Endometrial microvascular endothelial cells (primary cell): ENCODE data around the gene TNPO3. TPM values are rescaled to one million over a fixed set of nuclear protein-coding genes. Genes with fewer than 3 reads are reported as not detected.
"Not testable (repeated sequence)": the region's sequence is repeated elsewhere in the genome, so short reads cannot be mapped to it uniquely, and the experiment has no call there.

Experiments used
- in situ Hi-C: cut with HindIII; loops from 2 replicates; pipeline ENCODE4 v1.10.0; 2017; ENCODE audit warnings: low sequenced_read_pairs, low pct_unique_long_range_greater_than_20kb; ENCODE audit errors: inconsistent ontology term
- total RNA-seq: library from RNA; depleted of rRNA; stranded (reverse); fragments of >200 nt; gene quantifications from one replicate; pipeline ENCODE4 v1.2.3, GENCODE V29; 2015; ENCODE audit errors: inconsistent ontology term

Gene TNPO3
- total RNA-seq, 1 donor from 2014 or later = 77.7 TPM

DNA sequence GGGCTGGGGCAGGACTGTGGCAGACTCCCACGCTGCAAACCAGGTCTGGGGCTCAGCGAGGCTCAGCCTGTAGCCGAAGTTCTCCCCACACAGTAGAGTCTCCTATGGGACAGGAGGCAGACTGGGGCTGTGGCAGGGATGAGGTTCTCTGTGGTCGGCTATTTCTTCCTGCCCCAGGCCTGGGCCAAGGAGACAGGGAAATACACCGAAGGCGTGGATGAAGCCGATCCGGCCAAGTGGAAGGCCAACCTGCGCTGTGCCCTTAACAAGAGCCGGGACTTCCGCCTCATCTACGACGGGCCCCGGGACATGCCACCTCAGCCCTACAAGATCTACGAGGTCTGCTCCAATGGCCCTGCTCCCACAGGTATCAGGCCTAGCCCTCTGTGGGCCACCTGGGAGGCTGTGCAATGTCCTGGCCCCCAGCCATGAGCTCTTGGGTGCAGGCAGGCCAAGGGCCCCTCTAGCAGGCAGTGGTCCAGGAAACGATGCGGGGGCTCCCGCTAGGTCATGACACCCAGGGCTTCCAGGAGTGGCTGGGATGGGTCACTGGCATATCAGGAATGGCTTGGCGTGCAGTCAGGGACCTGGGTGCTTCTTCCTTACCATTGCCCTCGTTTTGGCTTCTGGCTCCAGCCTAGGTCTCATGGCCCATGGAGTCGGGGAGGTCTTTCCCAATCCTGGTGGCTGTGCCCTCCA lies 109.1 kb downstream of the TNPO3 start:
- in situ Hi-C loops = no loop called here

DNA sequence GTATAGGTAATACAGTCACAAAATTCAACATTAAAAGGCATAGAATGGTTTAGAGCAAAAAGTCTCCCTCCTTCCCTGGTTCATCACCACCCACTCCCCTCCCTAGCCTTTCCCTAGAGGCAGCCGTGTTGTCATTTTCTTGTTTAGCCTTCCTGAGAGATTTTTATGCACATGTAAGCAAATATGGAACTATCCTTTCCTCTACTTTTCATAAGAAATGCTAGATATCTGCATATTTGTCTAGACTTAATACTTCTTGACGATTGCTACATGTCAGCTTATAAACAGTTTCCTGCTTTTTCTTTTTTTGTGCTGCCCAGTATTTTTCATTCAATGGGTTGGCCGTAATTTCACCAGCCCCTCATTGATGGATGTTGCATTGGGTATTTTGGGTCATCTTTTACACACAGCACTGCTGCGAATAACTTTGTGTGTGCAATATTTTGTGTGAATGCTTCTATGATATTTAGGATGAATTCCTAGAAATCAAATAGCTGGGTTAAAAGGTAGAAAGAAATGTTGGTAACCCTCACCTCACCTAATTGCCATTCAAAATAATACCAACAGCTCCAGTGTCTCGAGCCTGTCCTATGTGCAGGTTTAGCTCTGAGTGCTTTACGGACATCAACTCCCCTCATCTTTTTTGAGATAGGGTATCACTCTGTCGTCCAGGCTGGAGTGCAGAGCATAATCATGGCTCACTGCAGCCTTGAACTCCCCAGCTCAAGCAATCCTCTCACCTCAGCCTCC lies 110.2 kb downstream of the TNPO3 start:
- in situ Hi-C loops = no loop called here

DNA sequence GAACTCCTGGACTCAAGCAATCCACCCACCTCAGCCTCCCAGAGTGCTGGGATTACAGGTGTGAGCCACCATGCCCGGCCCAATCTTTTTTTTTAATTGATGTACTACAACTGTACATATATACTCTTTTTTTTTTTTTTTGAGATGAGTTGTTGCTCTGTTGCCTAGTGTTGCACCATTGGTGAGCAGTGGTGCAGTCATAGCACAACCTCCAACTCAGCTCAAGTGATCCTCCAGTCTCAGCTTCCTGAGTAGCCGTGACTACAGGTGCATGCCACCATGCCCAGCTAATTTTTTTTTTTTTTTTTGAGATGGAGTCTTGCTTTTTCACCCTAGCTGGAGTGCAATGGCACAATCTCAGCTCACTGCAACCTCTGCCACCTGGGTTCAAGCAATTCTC lies 111.7 kb downstream of the TNPO3 start:
- in situ Hi-C loops = not testable (repeated sequence)

DNA sequence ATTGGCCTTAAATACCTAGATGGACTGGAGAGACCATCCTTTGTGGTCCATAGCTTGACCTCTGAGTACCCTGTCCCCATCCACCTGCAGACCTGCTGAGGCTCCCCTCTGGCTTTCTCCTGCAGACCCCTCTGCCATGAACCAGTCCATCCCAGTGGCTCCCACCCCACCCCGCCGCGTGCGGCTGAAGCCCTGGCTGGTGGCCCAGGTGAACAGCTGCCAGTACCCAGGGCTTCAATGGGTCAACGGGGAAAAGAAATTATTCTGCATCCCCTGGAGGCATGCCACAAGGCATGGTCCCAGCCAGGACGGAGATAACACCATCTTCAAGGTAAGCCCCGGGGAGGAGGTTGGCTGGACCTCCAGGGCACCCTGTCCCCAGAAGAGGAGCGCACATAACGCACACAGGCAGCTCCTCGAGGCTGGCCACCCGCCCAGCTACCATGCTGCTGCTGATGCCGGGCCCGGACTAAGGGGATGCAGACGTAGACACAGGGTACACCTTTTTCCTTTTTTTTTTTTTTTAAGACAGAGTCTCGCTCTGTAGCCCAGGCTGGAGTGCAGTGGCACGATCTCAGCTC lies 112.9 kb downstream of the TNPO3 start:
- in situ Hi-C loops = no loop called here

DNA sequence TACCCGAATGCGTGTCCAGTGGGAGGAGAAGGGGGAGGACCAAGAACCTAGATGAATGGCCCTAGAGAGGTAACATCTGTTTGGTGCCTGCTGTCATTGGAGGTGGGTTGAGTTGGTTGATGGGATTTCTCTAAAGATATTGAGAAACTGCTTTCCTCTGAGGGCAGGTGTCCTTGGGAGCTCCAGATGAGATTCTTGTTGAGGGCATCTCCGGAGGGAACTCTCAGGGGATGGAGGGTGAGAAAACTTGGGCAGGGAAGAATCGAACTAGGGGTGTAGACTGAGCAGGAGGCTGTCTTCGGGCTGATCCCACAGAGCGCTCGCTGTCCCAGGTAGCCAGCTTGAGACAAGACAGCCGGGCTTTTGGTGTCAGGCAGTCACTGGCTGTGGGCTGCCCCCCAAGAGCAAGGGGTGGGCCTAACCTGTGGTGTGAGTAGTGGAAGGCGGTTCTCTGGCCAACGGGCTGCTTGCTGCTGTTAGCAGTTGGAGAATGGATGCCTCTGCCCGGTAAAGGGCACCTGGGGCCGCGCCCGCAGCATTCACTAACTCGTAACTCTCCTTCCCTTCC lies 113.5 kb downstream of the TNPO3 start:
- in situ Hi-C loops = no loop called here

DNA sequence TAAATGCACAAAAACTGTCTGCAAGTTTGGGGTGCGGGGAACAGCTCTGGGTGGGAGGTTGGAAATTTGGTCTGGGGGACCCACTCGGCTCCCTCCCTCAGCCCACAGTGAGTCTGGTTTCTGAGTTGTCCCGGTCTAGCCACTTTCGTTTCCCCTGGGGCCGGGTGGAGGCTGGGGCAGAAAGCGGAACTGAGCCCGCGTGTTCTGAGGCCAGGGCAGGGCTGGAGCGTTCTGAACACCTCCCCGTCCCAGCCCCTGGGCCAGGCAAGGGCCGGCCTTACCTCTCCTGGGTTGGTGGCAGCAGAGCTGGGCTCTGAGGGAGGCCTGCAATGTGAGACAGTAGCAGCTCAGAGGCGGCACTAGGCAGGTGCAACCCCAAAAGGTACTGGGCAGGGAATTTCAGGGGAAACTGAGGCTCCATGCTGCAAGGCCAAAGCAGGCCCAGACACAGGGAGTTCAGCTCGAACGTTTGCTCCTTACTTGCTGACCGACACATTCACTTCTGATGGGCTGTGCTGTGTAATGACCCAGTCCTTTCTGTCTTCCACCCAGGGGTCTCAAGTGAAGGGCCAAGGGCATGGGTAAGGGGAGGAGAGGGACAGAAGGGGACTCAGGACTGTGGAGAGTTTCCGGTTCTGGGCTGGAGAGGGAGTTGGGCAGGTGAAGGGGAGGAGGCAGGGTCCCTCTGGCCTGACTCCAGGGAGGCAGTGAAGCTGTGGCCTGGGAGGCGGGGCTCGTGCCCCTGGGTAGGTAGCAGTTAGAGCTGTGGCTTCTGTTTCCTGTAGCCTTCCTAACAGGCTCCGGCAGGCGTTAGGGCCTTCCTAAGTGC lies 114.2 kb downstream of the TNPO3 start:
- in situ Hi-C loops = no loop called here

DNA sequence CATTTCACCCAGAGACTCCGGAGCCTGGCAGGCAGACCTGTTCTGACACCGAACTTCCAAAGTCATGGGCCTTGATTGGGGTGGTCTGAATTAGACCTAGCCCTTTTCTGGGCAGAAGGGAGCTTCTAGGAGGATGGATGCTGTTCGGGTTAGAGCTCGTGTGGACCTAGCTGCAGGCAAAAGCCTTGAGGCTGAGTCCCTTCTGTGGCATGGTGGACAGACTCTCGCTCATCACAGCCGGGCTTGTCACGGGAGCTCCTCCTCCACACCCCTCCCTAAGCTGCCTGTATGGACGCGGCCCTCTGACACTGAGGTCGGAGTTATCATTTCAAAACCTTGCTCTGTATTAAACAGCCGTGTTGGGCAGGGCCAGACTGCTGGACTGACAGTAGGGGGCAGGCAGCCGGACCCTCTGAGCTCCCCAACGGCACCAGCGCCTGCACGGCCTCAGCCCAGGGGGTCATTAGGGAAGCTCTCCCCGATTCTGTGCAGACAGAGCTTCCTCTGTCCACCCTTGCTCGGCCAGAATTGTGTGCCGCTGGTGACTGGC lies 115.0 kb downstream of the TNPO3 start:
- in situ Hi-C loops = no loop called here

DNA sequence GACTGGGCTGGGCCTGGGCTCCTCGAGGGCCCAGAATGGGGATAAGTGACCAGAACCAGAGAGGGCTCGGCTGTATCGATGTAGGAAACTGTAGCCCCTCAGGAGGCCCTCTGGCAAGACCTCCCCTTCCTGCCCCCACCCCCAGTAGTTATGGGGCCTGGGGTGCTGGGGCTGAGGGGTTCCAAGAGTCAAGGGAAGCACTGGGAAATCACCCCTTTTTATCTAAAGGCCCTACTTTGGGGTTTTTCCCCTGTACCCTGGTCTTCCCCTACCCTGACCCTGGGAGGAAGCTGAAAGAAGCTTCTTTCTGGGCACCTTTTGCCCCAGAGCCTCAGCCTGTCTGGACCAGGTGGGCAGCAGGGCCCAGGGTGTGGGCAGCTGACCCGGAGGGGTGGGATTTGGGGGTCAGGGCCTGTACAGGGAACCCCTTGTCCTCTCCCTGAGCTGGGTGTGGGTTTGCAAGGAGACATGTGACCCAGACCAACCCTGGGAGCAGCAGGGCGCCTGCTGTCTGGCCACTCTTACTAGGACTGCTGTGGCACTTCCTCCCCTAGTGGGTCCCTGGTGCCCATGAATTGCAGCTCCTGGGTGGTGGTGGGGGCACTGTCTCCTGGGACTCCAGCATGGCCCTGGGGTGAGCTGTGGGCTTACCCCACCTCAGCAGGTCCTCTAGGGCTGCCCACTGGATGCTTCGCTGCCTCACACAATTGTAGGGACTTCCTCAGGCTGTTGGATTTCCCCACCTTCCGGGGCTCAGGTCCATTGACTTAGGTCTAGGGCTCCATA lies 115.6 kb downstream of the TNPO3 start:
- in situ Hi-C loops = no loop called here

DNA sequence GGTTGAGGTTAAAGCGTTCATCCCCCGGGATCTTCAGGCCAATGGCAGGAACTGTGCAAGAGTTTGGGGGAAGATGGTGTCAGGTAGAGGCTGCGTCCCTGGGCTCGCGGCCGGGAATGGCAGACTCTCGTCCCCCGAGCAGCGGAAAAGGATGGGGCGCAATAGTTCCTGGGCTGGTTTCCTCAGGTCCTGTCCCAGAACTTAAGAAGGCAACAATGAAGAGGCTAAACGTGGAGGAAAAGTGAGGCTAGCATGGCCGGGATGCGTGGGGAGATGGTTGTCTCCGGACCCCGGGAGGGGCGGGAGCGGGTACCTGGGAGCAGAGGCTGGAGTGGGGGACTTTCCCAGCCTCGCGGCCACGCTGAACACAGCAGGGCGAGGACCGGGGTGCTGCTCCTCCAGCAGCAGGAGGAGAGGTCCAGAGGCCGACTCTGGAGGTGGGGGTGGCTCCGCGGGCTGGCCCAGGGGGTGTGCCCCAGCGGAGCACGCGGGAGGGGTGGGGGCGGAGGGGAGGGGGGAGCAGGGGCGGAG lies 116.3 kb downstream of the TNPO3 start:
- in situ Hi-C loops = no loop called here

DNA sequence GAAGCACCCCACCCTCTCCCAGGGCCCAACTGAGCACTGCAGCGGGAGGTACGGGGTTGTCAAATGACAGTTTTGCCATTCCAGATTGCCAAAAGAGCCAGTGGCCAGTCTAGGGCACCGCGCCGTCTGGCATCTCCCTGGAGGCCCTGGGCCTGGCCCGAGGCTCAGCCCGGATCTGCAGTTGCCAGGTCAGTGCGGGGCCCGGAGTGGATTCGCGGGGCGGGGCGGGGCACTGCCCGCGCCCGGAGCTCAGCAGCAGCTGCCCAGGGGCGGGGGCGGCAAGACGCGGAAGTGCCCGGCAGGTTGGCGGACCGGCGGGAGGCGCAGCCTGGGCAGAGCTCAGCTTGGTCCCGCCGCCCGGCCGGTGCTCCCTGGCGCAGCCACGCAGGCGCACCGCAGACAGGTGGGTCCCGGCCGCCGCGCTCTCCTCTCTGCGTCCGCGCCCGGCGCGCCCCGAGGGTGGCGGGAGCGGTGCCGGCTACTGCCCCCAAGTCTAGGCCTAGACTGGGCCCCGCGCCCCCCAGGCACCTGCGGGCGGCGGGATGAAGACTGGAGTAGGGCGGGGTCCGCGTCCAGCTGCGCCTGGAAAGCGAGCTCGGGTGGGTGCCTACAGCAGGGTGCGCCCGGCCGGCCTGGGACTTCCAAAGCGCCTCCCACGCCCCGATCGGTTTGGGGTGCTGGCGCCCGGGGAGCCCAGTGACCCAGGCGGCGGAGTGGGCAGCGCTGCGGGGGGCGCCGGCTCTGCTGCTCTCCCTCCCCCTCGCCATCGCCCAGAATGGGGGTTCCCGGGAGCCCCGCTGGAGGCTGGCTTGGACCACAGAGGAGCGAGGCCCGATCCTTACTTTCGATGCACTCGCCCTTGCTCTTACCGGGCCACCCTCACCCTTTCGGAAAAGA lies 117.0 kb downstream of the TNPO3 start, which contains the start of gene IRF5:
IRF5 (plus strand) TSS at position 281 of the 897 bp plus-strand sequence. CDS start 4,155 bp downstream, outside the sequence.
- in situ Hi-C loops = no loop called here

DNA sequence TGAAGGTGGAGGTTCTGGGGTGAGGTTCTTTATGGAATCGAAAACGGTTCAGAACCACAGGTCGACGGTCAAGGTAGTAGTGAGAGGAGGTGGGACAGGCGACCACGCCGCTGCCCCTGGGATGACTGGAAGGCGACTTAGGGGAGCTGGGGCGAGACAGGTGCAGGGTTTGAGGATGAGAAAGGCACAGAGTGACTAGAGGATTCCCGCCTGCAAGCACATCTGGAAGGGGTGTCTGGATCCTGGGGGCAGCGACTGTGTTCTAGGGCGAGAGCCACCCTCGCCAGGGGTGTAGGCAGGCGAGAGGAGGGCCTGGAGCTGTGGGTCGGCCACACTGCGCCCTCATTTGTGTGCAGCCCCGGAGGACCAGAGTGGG lies 117.7 kb downstream of the TNPO3 start:
- in situ Hi-C loops = no loop called here

DNA sequence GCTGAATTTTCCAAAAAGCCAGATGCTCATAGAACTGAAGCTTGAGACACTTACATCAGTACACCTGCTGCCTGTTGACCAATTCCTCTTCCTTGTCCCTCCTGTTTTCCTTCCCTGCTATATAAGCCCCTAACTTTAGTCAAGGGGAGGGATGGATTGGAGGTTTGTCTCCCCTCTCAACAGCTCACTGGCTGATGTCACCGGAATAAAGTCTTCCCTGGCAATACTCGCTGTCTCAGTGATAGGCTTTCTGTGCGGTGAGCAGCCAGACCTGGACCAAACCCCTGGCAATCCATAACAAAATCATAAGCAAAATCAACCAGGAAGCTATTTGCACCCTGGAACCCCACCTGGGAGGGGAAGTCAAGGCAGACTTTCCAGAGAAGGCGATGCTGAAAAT lies 118.1 kb downstream of the TNPO3 start:
- in situ Hi-C loops = no loop called here

DNA sequence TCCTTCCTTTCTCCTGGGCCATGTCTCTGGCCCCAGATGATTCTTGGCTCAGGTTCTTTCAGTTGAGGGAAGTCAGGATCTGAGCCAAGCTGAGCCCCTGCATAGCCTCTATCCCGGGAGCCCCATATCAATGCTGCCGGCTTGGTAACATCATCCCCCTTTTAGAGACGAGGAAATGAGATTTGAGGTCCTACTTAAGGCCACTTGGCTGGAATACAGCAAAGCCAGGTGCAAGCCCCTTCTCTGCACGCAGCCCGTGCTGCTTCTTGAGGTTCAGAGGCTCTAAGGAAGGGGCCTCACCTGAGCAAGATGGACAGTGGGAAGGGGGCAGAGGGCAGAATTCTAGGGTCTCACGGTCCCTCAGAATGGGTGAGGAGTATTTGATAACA lies 119.6 kb downstream of the TNPO3 start:
- in situ Hi-C loops = no loop called here

DNA sequence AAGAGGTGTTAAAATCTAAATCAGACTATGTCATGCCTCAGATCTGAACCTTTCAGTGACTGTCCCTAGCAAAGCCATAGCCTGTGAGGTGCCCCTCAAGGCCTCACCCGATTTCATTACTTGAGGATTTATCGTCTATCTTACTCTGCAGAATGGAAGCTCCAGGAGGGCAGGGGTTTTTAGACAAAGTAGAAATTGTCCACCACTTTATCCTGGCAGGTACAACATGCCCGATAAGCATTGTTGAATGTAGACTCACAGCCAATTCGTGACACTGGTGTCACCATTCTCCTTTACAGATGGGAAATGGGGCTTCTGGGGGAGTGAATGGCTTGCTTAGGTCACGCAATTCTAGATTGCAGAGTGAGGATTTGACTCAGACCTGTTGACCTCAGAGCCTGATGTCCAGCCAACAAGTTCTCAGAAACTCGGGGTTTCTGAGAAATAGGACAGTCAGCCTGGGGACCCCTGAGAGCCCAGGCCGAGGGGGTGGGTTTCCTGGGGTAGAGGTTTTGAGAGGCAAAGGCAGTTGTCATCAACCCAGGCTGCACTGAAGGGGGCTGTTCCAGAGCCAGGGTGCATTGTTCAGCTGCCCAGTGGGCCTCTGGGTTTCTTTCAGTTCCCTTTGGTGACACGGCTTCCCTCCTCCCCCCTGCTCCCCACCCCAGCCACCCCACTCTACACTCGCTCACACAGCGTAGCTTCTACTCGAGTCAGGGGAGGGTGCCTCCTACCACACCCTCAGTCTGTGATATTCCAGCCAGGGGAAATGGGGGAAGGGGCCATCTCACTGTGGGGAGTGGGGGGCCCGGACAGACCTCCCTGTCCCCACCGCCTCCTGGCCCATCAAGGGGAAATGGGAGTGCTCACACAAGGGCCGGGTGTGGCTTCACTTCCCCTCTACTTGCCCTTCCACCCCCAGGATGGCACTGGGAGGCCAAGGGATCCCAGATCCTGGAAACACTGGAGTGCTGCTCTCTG lies 120.3 kb downstream of the TNPO3 start:
- in situ Hi-C loops = no loop called here

DNA sequence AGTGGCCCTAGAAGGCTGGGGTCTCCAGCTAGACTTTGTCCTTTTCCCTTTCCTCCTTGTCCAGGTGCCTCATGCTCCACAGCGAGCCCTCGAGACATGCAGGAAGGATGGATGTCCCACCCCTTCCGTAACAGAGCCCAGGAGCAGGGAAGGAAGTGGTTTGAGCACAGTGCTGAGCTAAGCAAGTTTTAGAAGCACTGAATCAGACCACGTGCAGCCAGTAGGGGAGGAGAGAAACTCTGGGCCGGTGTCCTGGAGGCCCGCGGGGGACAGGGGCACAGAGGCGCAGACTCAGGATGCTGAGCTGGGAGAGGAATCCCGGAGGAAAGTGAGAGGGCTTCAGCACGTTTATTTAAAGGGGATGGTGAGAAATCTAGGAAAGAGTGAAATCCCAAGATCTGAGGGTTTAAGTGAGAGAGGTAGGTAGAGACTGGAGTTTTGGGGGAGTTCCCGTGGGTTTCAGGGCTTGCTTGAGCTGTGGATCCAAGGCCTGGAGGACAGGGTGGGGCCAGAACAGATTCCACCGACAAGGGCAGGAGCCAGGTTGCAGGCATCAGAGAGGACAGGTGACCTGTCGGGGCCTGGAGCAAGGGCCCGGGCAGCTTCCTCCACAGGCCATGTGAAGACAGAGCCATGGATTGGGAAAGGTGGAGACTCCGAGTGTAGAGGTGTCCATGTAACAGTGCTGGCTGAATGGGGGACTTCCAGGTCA lies 121.6 kb downstream of the TNPO3 start:
- in situ Hi-C loops = no loop called here
